H1 (cell line): Measurements from ENCODE around the gene CCDC178.

Experiments
- ATF3 ChIP-seq: IDR thresholded peaks from 2 replicates; pipeline ENCODE4 v1.6.1; 2011; ENCODE audit warnings: low read depth, mild to moderate bottlenecking, low read length; ENCODE audit not compliant: insufficient read depth
- CEBPB ChIP-seq: IDR thresholded peaks from 2 replicates; pipeline ENCODE4 v1.6.1; 2012; ENCODE audit warnings: low read depth, low read length
- CHD7 ChIP-seq: fragments of 300-600 bp; sonication (generic); IDR thresholded peaks from 2 replicates; pipeline ENCODE4 v1.7.1; 2012; ENCODE audit warnings: low read length, moderate library complexity, mild to moderate bottlenecking, inconsistent platforms; ENCODE audit not compliant: insufficient replicate concordance
- CREB1 ChIP-seq: IDR thresholded peaks from 2 replicates; pipeline ENCODE4 v1.6.1; 2012; ENCODE audit warnings: inconsistent platforms
- CTCF ChIP-seq, 3 experiments: IDR thresholded peaks; 1 replicate in 2 of 3; 2 replicates in 1 of 3; pipeline versions ENCODE4 v1.5.1 to v1.6.1; 2011; ENCODE audit warnings: low read length in 3 of 3, mild to moderate bottlenecking in 3 of 3, inconsistent platforms in 2 of 3, low read depth in 1 of 3, moderate library complexity in 1 of 3; ENCODE audit not compliant: insufficient read depth in 1 of 3; ENCODE audit errors: control extremely low read depth in 1 of 3
- EP300 ChIP-seq, 2 experiments: IDR thresholded peaks; 1 replicate in 1 of 2; 2 replicates in 1 of 2; pipeline ENCODE4 v1.6.1; 2011 to 2012; ENCODE audit warnings: low read depth in 2 of 2, low read length in 2 of 2, mild to moderate bottlenecking in 2 of 2, borderline replicate concordance in 1 of 2, inconsistent platforms in 1 of 2, moderate library complexity in 1 of 2
- GABPA ChIP-seq: IDR thresholded peaks from 2 replicates; pipeline ENCODE4 v1.6.1; 2011; ENCODE audit warnings: mild to moderate bottlenecking, low read length, moderate library complexity, borderline replicate concordance; ENCODE audit not compliant: insufficient read depth
- POLR2A ChIP-seq, 2 experiments: IDR thresholded peaks; 1 replicate in 1 of 2; 2 replicates in 1 of 2; pipeline ENCODE4 v1.6.1; 2011; ENCODE audit warnings: low read depth in 2 of 2, low read length in 2 of 2, mild to moderate bottlenecking in 2 of 2; ENCODE audit errors: control extremely low read depth in 1 of 2
- POLR2AphosphoS5 ChIP-seq: IDR thresholded peaks from 2 replicates; pipeline ENCODE4 v1.6.1; 2011; ENCODE audit warnings: low read depth, low read length
- SIN3A ChIP-seq, 2 experiments: IDR thresholded peaks in 1 of 2; conservative IDR thresholded peaks in 1 of 2; 2 replicates each; pipeline ENCODE4 v1.6.1; 2011 to 2012; ENCODE audit warnings: low read length in 2 of 2, improper control_type of control experiment in 1 of 2, low read depth in 1 of 2, mild to moderate bottlenecking in 1 of 2
- ZNF274 ChIP-seq: IDR thresholded peaks from 2 replicates; pipeline ENCODE4 v1.7.0; 2012; ENCODE audit warnings: low read length, borderline replicate concordance; ENCODE audit errors: extremely low read depth

DNA sequence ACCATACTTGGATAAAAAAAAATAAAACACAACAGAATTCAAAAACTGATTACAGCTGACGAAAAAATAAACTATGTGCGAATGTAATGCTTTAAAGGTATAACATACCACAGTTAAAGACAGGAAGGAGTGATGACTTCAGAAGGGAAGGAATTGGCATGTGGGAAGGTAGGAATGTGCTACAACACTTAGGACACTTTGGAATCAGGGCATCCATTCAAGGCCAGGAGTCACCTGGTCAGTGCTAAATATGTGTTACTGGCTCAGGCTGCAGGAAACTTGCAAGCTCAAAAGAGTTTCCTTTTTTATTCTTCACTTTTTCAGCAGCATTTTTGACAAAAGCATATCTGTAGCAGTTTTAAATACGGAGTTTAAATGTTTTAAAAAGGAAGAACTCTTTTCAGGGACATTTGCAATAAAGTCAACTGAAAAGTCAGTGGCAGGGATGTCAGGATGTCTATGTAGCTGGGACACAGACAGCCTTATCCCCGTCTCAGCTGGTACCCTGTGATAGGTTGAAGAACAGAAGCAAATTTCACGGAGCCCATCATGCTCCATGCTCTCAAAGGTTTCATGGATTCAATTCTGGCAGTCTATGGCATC lies 529.7 kb downstream of the CCDC178 start:
- TF ChIP-seq ZNF274 (no peak), CTCF (IDR thresholded peaks at IDR 0.05; ENCODE audit: control extremely low read depth in 1 of 3, insufficient read depth in 1 of 3, low read depth in 1 of 3, low read length in 3 of 3) (no peak), ATF3 (no peak), EP300 (IDR thresholded peaks at IDR 0.05; ENCODE audit: borderline replicate concordance in 1 of 2, low read depth in 2 of 2, low read length in 2 of 2) (no peak), CHD7 (no peak), CEBPB (no peak), POLR2A (IDR thresholded peaks at IDR 0.05; ENCODE audit: control extremely low read depth in 1 of 2, low read depth in 2 of 2, low read length in 2 of 2) (no peak), SIN3A (conservative IDR thresholded peaks at IDR 0.05 in 1 of 2, IDR thresholded peaks at IDR 0.05 in 1 of 2; ENCODE audit: low read depth in 1 of 2, low read length in 2 of 2) (no peak), POLR2AphosphoS5 (no peak), GABPA (no peak), CREB1 (no peak)
